Neuronal stem cell (in vitro differentiated cells): ENCODE results near the gene TMEM196.

ENCODE experiments used
- DNase-seq: peaks from one replicate; pipeline ENCODE4 v3.0.0-alpha.2; 2013; ENCODE audit warnings: low spot score
- H2AFZ ChIP-seq: one replicate; pipeline ENCODE4 v1.6.1; 2013; ENCODE audit warnings: mild to moderate bottlenecking, low read length, inconsistent platforms
- H2AK5ac ChIP-seq: 2 replicates; pipeline ENCODE4 v1.6.1; 2013; ENCODE audit warnings: low read depth, mild to moderate bottlenecking, inconsistent platforms, low read length, moderate library complexity, mixed read lengths
- H2BK120ac ChIP-seq: 2 replicates; pipeline ENCODE4 v1.6.1; 2013; ENCODE audit warnings: low read depth, mild to moderate bottlenecking, inconsistent platforms, low read length, moderate library complexity, mixed read lengths
- H2BK12ac ChIP-seq: one replicate; pipeline ENCODE4 v1.6.1; 2013; ENCODE audit warnings: low read length, inconsistent platforms
- H2BK15ac ChIP-seq: 2 replicates; pipeline ENCODE4 v1.6.1; 2013; ENCODE audit warnings: mild to moderate bottlenecking, low read length, inconsistent platforms, mixed read lengths
- H2BK5ac ChIP-seq: one replicate; pipeline ENCODE4 v1.6.1; 2013; ENCODE audit warnings: inconsistent platforms, mild to moderate bottlenecking, low read length, moderate library complexity
- H3K14ac ChIP-seq: one replicate; pipeline ENCODE4 v1.6.1; 2013; ENCODE audit warnings: low read length, inconsistent platforms
- H3K18ac ChIP-seq: 2 replicates; pipeline ENCODE4 v1.6.1; 2013; ENCODE audit warnings: low read length, inconsistent platforms
- H3K23ac ChIP-seq: 2 replicates; pipeline ENCODE4 v1.6.1; 2013; ENCODE audit warnings: low read depth, mild to moderate bottlenecking, mixed read lengths, low read length, inconsistent platforms; ENCODE audit not compliant: poor library complexity
- H3K27ac ChIP-seq: replicated peaks from 3 replicates; pipeline ENCODE4 v1.5.1; 2013; ENCODE audit warnings: low read length, inconsistent platforms
- H3K27me3 ChIP-seq, 3 experiments: 2 replicates each; pipeline ENCODE4 v1.6.1; 2013; ENCODE audit warnings: low read length in 3 of 3, mild to moderate bottlenecking in 2 of 3, inconsistent platforms in 1 of 3, low read depth in 1 of 3, mixed read lengths in 1 of 3, moderate library complexity in 1 of 3; ENCODE audit not compliant: control insufficient read depth in 3 of 3, insufficient read depth in 3 of 3
- H3K36me3 ChIP-seq, 2 donors: replicated peaks in 1 of 2; 2 replicates each; pipeline ENCODE4 v1.6.1; 2013; ENCODE audit warnings: low read length in 2 of 2; ENCODE audit not compliant: control insufficient read depth in 2 of 2, insufficient read depth in 2 of 2
- H3K4ac ChIP-seq: 2 replicates; pipeline ENCODE4 v1.6.1; 2013; ENCODE audit warnings: inconsistent platforms, mild to moderate bottlenecking, low read length, moderate library complexity
- H3K4me1 ChIP-seq, 2 donors: 1 replicate in 1 of 2; 2 replicates in 1 of 2; pipeline ENCODE4 v1.6.1; 2013; ENCODE audit warnings: low read length in 2 of 2, low read depth in 1 of 2; ENCODE audit not compliant: control insufficient read depth in 2 of 2, insufficient read depth in 1 of 2
- H3K4me2 ChIP-seq: one replicate; pipeline ENCODE4 v1.6.1; 2013; ENCODE audit warnings: mild to moderate bottlenecking, low read length, inconsistent platforms; ENCODE audit not compliant: insufficient read depth, poor library complexity, severe bottlenecking
- H3K4me3 ChIP-seq, 2 donors: 2 replicates each; pipeline ENCODE4 v1.5.1; 2013; ENCODE audit warnings: low read length in 2 of 2, mild to moderate bottlenecking in 2 of 2, inconsistent platforms in 1 of 2, moderate library complexity in 1 of 2
- H3K79me1 ChIP-seq: one replicate; pipeline ENCODE4 v1.6.1; 2013; ENCODE audit warnings: low read depth, mild to moderate bottlenecking, inconsistent platforms, low read length, moderate library complexity
- H3K9ac ChIP-seq: one replicate; pipeline ENCODE4 v1.6.1; 2013; ENCODE audit warnings: mild to moderate bottlenecking, low read depth, low read length, inconsistent platforms; ENCODE audit not compliant: poor library complexity
- H3K9me3 ChIP-seq, 2 donors: replicated peaks in 1 of 2; 2 replicates each; pipeline versions ENCODE3 to v1.6.1; 2013; ENCODE audit warnings: low read length in 2 of 2, mild to moderate bottlenecking in 2 of 2, inconsistent platforms in 1 of 2, low read depth in 1 of 2, mixed read lengths in 1 of 2, moderate library complexity in 1 of 2; ENCODE audit not compliant: control insufficient read depth in 2 of 2, insufficient read depth in 1 of 2
- H4K8ac ChIP-seq: one replicate; pipeline ENCODE4 v1.6.1; 2013; ENCODE audit warnings: low read depth, mild to moderate bottlenecking, inconsistent platforms, low read length, moderate library complexity
- H4K91ac ChIP-seq: one replicate; pipeline ENCODE4 v1.6.1; 2013; ENCODE audit warnings: low read length, low read depth, mild to moderate bottlenecking, inconsistent platforms; ENCODE audit not compliant: poor library complexity
- WGBS, 2 donors: extraction: QIAGEN DNeasy Blood & Tissue Kit; methylation state at CpG; one replicate each; pipeline ENCODE4 v1.1.7; 2013; ENCODE audit warnings: missing lambda C conversion rate in 2 of 2, mixed read lengths in 1 of 2; ENCODE audit not compliant: insufficient read length in 2 of 2, insufficient replicate concordance in 1 of 2; ENCODE audit errors: extremely low coverage in 2 of 2; 5-methylcytosine and 5-hydroxymethylcytosine counted together

Gene TMEM196

DNA sequence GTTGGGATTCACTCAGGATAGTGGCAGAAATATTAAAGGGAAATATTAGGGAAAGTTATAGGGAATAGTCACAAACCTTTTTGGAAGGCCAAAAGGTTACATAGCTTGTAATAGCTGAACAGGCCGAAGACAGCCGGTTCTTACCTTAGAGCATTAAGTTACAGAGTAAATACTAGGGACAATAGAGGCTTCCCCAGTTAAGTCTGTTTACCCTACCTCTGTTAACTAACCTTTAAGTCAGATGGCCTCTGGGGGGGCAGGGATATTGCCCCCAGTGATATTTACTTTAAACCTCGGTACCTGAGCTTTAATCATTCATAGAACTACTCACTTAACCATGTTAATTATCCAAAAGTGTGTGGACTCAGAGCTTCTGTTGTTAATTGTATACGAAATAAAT lies 71.9 kb downstream of the TMEM196 start:
- Histone ChIP-seq H3K9ac (no peak overlapping the region), H3K23ac (no peak overlapping the region), H3K79me1 (no peaks in the 10 kb centered on the region), H3K36me3 (peaks cover 3 to 73% of the 10 kb centered on the region in 2 donors), H3K9me3 (peaks cover 0 to 14% of the 10 kb centered on the region in 2 donors), H3K27me3 (no peaks in the 10 kb centered on the region), H2BK120ac (no peak overlapping the region), H3K18ac (no peak overlapping the region), H3K4me2 (no peak overlapping the region), H4K91ac (no peak overlapping the region), H2AK5ac (no peak overlapping the region), H2BK5ac (no peak overlapping the region), H3K14ac (no peak overlapping the region), H2BK12ac (no peak overlapping the region), H2AFZ (no peak overlapping the region), H3K4ac (no peak overlapping the region), H3K4me3 (no peak overlapping the region), H2BK15ac (no peak overlapping the region), H3K4me1 (peaks cover 0 to 12% of the 10 kb centered on the region in 2 donors), H4K8ac (no peak overlapping the region), H3K27ac (no peak overlapping the region)
- no CpG with 5 or more reads among the region's 4 CpGs for WGBS, 2 donors
- DNase-seq, result no peak

DNA sequence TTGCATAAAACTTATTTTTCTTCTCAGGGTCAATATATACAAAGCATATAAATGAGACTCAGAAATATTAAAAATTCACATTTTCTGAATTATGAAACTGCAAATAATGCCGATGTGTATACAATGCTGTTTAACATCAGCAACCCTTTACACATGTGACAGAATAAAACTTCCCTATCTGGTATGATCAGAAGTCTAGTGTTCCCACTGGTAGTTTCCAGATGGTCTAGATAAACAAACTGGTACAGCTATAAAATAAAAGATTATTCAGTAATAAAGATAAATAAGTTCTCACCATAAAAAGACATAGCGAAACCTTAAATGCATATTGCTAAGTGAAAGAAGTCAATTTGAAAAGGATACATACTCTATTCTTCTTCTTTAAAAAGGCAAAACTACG lies 72.5 kb downstream of the TMEM196 start:
- no peaks in the 10 kb centered on the region for H3K27me3 ChIP-seq
- no peak overlapping the region for H4K8ac ChIP-seq
- no peaks in the 10 kb centered on the region for H3K79me1 ChIP-seq
- no peak overlapping the region for H2BK5ac ChIP-seq
- no peak overlapping the region for H2BK12ac ChIP-seq
- no peak overlapping the region for H2BK15ac ChIP-seq
- H3K9me3 ChIP-seq, result peaks cover 0 to 14% of the 10 kb centered on the region in 2 donors
- H2AFZ ChIP-seq, result no peak overlapping the region
- H4K91ac ChIP-seq, result no peak overlapping the region
- no peak overlapping the region for H3K4ac ChIP-seq
- H3K4me3 ChIP-seq, result no peak overlapping the region
- H3K18ac ChIP-seq, result no peak overlapping the region
- WGBS, 2 donors, result no CpG with 5 or more reads among the region's 3 CpGs
- H3K14ac ChIP-seq, result no peak overlapping the region
- no peak overlapping the region for H2AK5ac ChIP-seq
- no peak overlapping the region for H3K9ac ChIP-seq
- peaks cover 0 to 8% of the 10 kb centered on the region in 2 donors for H3K4me1 ChIP-seq
- no peak overlapping the region for H2BK120ac ChIP-seq
- H3K4me2 ChIP-seq, result no peak overlapping the region
- DNase-seq, result no peak
- H3K27ac ChIP-seq, result no peak overlapping the region
- H3K36me3 ChIP-seq, result peaks cover 3 to 73% of the 10 kb centered on the region in 2 donors
- no peak overlapping the region for H3K23ac ChIP-seq

DNA sequence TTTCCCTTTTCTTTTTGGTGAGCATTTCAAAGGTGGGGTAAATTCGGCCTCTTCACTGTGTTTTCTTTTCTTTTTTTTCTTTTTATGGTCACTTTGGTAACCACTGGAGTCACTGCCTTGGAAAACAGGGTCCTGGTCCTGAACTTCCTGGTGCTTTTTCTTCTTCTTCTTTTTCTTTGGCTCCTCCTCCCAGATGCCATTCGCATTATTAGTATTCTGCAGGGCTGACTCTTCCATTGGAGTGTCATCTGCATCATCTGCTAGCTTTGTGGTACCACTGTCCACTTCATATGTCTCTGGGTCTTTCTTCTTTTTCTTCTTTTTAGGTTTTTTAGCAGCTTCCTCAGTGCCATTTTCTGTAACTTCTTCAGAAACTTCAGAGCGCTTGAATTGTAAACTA lies 75.1 kb downstream of the TMEM196 start:
- H3K14ac ChIP-seq, result no peak overlapping the region
- H4K8ac ChIP-seq, result no peak overlapping the region
- H3K27me3 ChIP-seq, result no peaks in the 10 kb centered on the region
- no peak overlapping the region for H2BK5ac ChIP-seq
- no peak overlapping the region for H3K4me3 ChIP-seq
- peaks cover 0 to 6% of the 10 kb centered on the region in 2 donors for H3K4me1 ChIP-seq
- H3K9me3 ChIP-seq, result peaks cover 0 to 10% of the 10 kb centered on the region in 2 donors
- no peak overlapping the region for H3K4ac ChIP-seq
- no CpG with 5 or more reads among the region's 3 CpGs for WGBS, 2 donors
- H3K4me2 ChIP-seq, result no peak overlapping the region
- H3K23ac ChIP-seq, result no peak overlapping the region
- no peak overlapping the region for H2BK12ac ChIP-seq
- no peak overlapping the region for H3K18ac ChIP-seq
- no peak for DNase-seq
- H2BK15ac ChIP-seq, result no peak overlapping the region
- H4K91ac ChIP-seq, result no peak overlapping the region
- H2AK5ac ChIP-seq, result no peak overlapping the region
- no peaks in the 10 kb centered on the region for H3K79me1 ChIP-seq
- H3K27ac ChIP-seq, result no peak overlapping the region
- no peak overlapping the region for H2BK120ac ChIP-seq
- peaks cover 0 to 64% of the 10 kb centered on the region in 2 donors for H3K36me3 ChIP-seq
- no peak overlapping the region for H2AFZ ChIP-seq
- no peak overlapping the region for H3K9ac ChIP-seq

DNA sequence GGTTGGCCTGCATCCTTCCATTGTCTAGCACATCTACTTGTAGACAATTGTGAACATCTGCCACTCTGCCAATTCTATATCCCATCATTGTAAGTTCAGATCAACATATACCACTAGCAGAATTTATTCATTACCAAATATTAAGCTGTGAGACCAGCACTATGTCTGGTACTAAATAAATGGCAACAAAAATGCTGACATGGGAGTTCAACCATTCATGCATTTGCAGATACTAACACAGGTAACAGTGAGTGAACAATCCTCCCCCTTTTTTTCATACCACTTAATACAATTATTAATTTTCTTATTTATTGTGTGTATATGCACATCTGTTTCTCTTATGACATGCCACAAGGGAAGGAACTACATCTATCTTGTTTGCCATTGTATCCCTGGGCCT lies 76.5 kb downstream of the TMEM196 start:
- peaks cover 0 to 51% of the 10 kb centered on the region in 2 donors for H3K36me3 ChIP-seq
- H3K4me1 ChIP-seq, result peaks cover 0 to 6% of the 10 kb centered on the region in 2 donors
- peaks cover 3% of the 10 kb centered on the region for H3K79me1 ChIP-seq

More for the DNA sequence above, 76.5 kb downstream of the TMEM196 start:
- no peak overlapping the region for H4K8ac ChIP-seq
- H3K9ac ChIP-seq, result no peak overlapping the region
- H2BK12ac ChIP-seq, result no peak overlapping the region
- no peak overlapping the region for H2AK5ac ChIP-seq
- no peak overlapping the region for H3K18ac ChIP-seq
- H3K27me3 ChIP-seq, result no peaks in the 10 kb centered on the region
- no peak overlapping the region for H2BK120ac ChIP-seq
- no peak overlapping the region for H4K91ac ChIP-seq
- no peak overlapping the region for H3K4ac ChIP-seq
- H3K23ac ChIP-seq, result no peak overlapping the region
- H3K9me3 ChIP-seq, result no peaks in the 10 kb centered on the region
- no peak overlapping the region for H3K14ac ChIP-seq
- no peak overlapping the region for H2AFZ ChIP-seq
- no peak overlapping the region for H3K4me3 ChIP-seq
- no peak for DNase-seq
- no peak overlapping the region for H3K27ac ChIP-seq
- no peak overlapping the region for H2BK15ac ChIP-seq
- H3K4me2 ChIP-seq, result no peak overlapping the region
- no peak overlapping the region for H2BK5ac ChIP-seq
